GM12891 (cell line): ENCODE results near the gene SPARC.

Experiments
- PAX5 ChIP-seq: IDR thresholded peaks from 2 replicates; pipeline ENCODE4 v1.6.1; 2011; ENCODE audit warnings: low read length, moderate library complexity, mild to moderate bottlenecking; ENCODE audit not compliant: insufficient read depth, severe bottlenecking
- POLR2A ChIP-seq: IDR thresholded peaks from 2 replicates; pipeline ENCODE4 v1.6.1; 2011; ENCODE audit warnings: low read depth, low read length, control low read depth
- POLR2AphosphoS5 ChIP-seq: IDR thresholded peaks from 2 replicates; pipeline ENCODE4 v1.6.1; 2011; ENCODE audit warnings: low read depth, low read length, control low read depth
- POU2F2 ChIP-seq: IDR thresholded peaks from 2 replicates; pipeline ENCODE4 v1.6.1; 2011; ENCODE audit warnings: low read depth, mild to moderate bottlenecking, control low read depth, low read length, moderate library complexity
- SPI1 ChIP-seq: IDR thresholded peaks from 2 replicates; pipeline ENCODE4 v1.6.1; 2011; ENCODE audit warnings: low read depth, low read length, control low read depth
- TAF1 ChIP-seq: IDR thresholded peaks from 2 replicates; pipeline ENCODE4 v1.6.1; 2011; ENCODE audit warnings: low read depth, low read length, control low read depth

DNA sequence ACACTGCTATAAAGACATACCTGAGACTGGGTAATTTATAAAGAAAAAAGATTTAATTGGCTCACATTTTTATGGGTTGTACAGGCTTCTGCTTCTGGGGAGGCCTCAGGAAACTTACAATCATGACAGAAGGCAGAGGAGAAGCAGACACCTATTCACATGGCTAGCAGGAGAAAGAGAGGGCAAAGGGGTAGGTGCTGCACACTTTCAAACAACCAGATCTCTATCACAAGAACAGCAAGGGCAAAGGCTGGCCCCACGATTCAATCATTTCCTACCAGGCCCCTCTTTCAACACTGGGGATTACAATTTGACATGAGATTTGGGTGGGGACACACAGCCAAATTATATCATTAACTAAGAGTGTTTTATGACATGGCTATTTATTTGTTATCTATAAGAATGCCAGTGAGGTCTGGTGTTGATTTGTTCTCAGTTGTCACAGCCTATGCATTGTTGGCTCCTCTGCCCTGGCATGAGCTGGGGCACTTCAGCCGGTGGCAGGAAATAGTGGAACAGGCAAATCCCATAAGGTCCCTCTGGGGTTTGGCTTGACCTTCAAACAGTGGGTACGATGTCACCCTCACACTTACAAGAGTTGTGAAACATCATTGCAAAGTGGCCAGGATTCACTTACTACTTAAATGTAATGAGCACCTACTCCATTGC lies 44.1 kb downstream of the SPARC start:
- TF ChIP-seq POLR2A (no peak), POLR2AphosphoS5 (no peak), TAF1 (no peak), POU2F2 (no peak), SPI1 (no peak), PAX5 (no peak)
